ENCODE results near the gene RPS13. TPM values are rescaled to one million over a fixed set of nuclear protein-coding genes. Genes with fewer than 3 reads are reported as not detected.
"Not testable (repeated sequence)": the region's sequence is repeated elsewhere in the genome, so short reads cannot be mapped to it uniquely, and the experiment has no call there.

RPS13 gene
- total RNA-seq: 1,000 to 10,000 TPM in 2 of 4 donors, 100 to 1,000 TPM in 2; 543 to 1,614 (median 1,223) TPM

GRCh38 chr11:17077520-17078401 lies at the start of gene RPS13:
TSS of gene RPS13 (minus strand) at chr11:17077667. CDS start at chr11:17077641, 26 bp downstream.
- Histone ChIP-seq H3K27me3 (no peaks in the 10 kb centered on the region), H3K4me1 (peaks cover 19 to 21% of the 10 kb centered on the region in 2 donors), H3K36me3 (peaks cover 24% of the 10 kb centered on the region in 2 donors), H3K9me3 (no peaks in the 10 kb centered on the region), H3K27ac (peak within 1 kb of the TSS; percentile 64 to 95 (median 85)), H3K4me3 (replicated peaks in 1 of 3) (peak within 1 kb of the TSS; percentile 59 to 83 (median 82))
- intact Hi-C loops (cut with DNase I): loop anchor here (5.0 to 10.0 kb wide), 2 partner anchors 63 to 130 kb away; partner anchors contain the start of genes PIK3C2A and PLEKHA7
- TF ChIP-seq POLR2A (IDR thresholded peaks at IDR 0.05): peak in 1 of 2 donors; percentile 88
- TF ChIP-seq CTCF (IDR thresholded peaks at IDR 0.05): no peak
- DNase-seq: peak; percentile 97
- WGBS, 2 donors: 0 to 1% methylated on average over 40 to 50 of the region's 55 CpGs

- H3K36me3 ChIP-seq: peaks cover 7 to 10% of the 10 kb centered on the region in 2 donors
- DNase-seq: no peak
- H3K27me3 ChIP-seq: no peaks in the 10 kb centered on the region
- H3K27ac ChIP-seq: no peak overlapping the region
- no peaks in the 10 kb centered on the region for H3K9me3 ChIP-seq
- no peak overlapping the region for H3K4me3 ChIP-seq (replicated peaks in 1 of 3)
- TF ChIP-seq CTCF (IDR thresholded peaks at IDR 0.05) (no peak), POLR2A (IDR thresholded peaks at IDR 0.05) (no peak)
- WGBS, 2 donors: 95 to 96% methylated on average over 2 of the region's 2 CpGs
- intact Hi-C loops (cut with DNase I): no loop called here
- H3K4me1 ChIP-seq: no peaks in the 10 kb centered on the region
These were observed 44.5 kb upstream of the RPS13 start for GRCh38 chr11:17121981-17122380.

GRCh38 chr11:17117262-17117661 lies 39.8 kb upstream of the RPS13 start:
- H3K9me3 ChIP-seq: no peaks in the 10 kb centered on the region
- no peaks in the 10 kb centered on the region for H3K4me1 ChIP-seq
- no peaks in the 10 kb centered on the region for H3K27me3 ChIP-seq
- no peak for DNase-seq
- 97 to 99% methylated on average over 4 of the region's 4 CpGs for WGBS, 2 donors
- no peak overlapping the region for H3K27ac ChIP-seq
- no peak overlapping the region for H3K4me3 ChIP-seq (replicated peaks in 1 of 3)
- TF ChIP-seq POLR2A (IDR thresholded peaks at IDR 0.05) (no peak), CTCF (IDR thresholded peaks at IDR 0.05) (no peak)
- peaks cover 19 to 26% of the 10 kb centered on the region in 2 donors for H3K36me3 ChIP-seq
- intact Hi-C loops (cut with DNase I): no loop called here

GRCh38 chr11:17116117-17116516 lies 38.6 kb upstream of the RPS13 start:
- Histone ChIP-seq H3K36me3 (peaks cover 21 to 24% of the 10 kb centered on the region in 2 donors), H3K27ac (no peak overlapping the region), H3K9me3 (no peaks in the 10 kb centered on the region), H3K27me3 (no peaks in the 10 kb centered on the region), H3K4me3 (replicated peaks in 1 of 3) (no peak overlapping the region), H3K4me1 (no peaks in the 10 kb centered on the region)
- WGBS, 2 donors: 79 to 86% methylated on average over 1 of the region's 1 CpG
- TF ChIP-seq POLR2A (IDR thresholded peaks at IDR 0.05): no peak
- TF ChIP-seq CTCF (IDR thresholded peaks at IDR 0.05): no peak
- DNase-seq: no peak
- intact Hi-C loops (cut with DNase I): no loop called here

- H3K36me3 ChIP-seq: peaks cover 44 to 73% of the 10 kb centered on the region in 2 donors
These were observed 30.3 kb upstream of the RPS13 start for GRCh38 chr11:17107745-17108144.

GRCh38 chr11:17105404-17106040 lies 28.1 kb upstream of the RPS13 start:
- H3K27me3 ChIP-seq; H3K4me1 ChIP-seq; H3K9me3 ChIP-seq; intact Hi-C loops (cut with DNase I); H3K4me3 ChIP-seq (replicated peaks in 1 of 3); DNase-seq; H3K27ac ChIP-seq: not testable (repeated sequence)
- peaks cover 36 to 62% of the 10 kb centered on the region in 2 donors for H3K36me3 ChIP-seq
- 96 to 97% methylated on average over 9 of the region's 9 CpGs for WGBS, 2 donors

More at GRCh38 chr11:17107745-17108144, 30.3 kb upstream of the RPS13 start:
- DNase-seq; intact Hi-C loops (cut with DNase I); H3K27me3 ChIP-seq; H3K4me3 ChIP-seq (replicated peaks in 1 of 3); H3K9me3 ChIP-seq; H3K27ac ChIP-seq; H3K4me1 ChIP-seq: not testable (repeated sequence)
- WGBS, 2 donors: 84 to 88% methylated on average over 6 of the region's 6 CpGs
- TF ChIP-seq CTCF (IDR thresholded peaks at IDR 0.05): peak in 1 of 6 experiments; percentile 10

Data from thyroid gland (tissue), 4 donors.